ENCODE data around the gene SNX5. TPM values are rescaled to one million over a fixed set of nuclear protein-coding genes. Genes with fewer than 3 reads are reported as not detected.
A peak's percentile ranks its signal among the peaks of the same experiment; 100 is the strongest.

Gene SNX5
- total RNA-seq, 1 donor from 2014 or later: 46.3 TPM

- TF ChIP-seq CTCF (IDR thresholded peaks at IDR 0.05; ENCODE audit: borderline replicate concordance): no peak
Measured at GRCh38 chr20:17936761-17937732, 31.5 kb downstream of the SNX5 start.

GRCh38 chr20:17936286-17936760 is 32.3 kb downstream of the SNX5 start:
- Histone ChIP-seq H3K27ac (replicated peaks) (peak overlapping the region; percentile 71), H3K9me3 (replicated peaks) (peaks cover 8% of the 10 kb centered on the region), H3K27me3 (ENCODE audit: low read depth) (no peaks in the 10 kb centered on the region), H3K4me3 (no peak overlapping the region), H3K4me1 (peaks cover 39% of the 10 kb centered on the region), H3K36me3 (peaks cover 9% of the 10 kb centered on the region)
- intact Hi-C loops (cut with micrococcal nuclease): no loop called here
- DNase-seq: no peak
- no peak for TF ChIP-seq CTCF (IDR thresholded peaks at IDR 0.05; ENCODE audit: borderline replicate concordance)

More at GRCh38 chr20:17936761-17937732, 31.5 kb downstream of the SNX5 start:
- H3K27ac ChIP-seq (replicated peaks): peak overlapping the region; percentile 71
- intact Hi-C loops (cut with micrococcal nuclease): no loop called here
- H3K36me3 ChIP-seq: peaks cover 17% of the 10 kb centered on the region
- no peaks in the 10 kb centered on the region for H3K27me3 ChIP-seq (ENCODE audit: low read depth)
- H3K4me1 ChIP-seq: peaks cover 39% of the 10 kb centered on the region
- H3K9me3 ChIP-seq (replicated peaks): peaks cover under 1% of the 10 kb centered on the region
- DNase-seq: peak; percentile 76
- H3K4me3 ChIP-seq: no peak overlapping the region

GRCh38 chr20:17935761-17936160 is 32.8 kb downstream of the SNX5 start:
- intact Hi-C loops (cut with micrococcal nuclease): no loop called here
- H3K4me1 ChIP-seq: peaks cover 39% of the 10 kb centered on the region
- TF ChIP-seq CTCF (IDR thresholded peaks at IDR 0.05; ENCODE audit: borderline replicate concordance): no peak
- H3K4me3 ChIP-seq: no peak overlapping the region
- DNase-seq: no peak
- H3K27me3 ChIP-seq (ENCODE audit: low read depth): no peaks in the 10 kb centered on the region
- peaks cover 11% of the 10 kb centered on the region for H3K9me3 ChIP-seq (replicated peaks)
- H3K27ac ChIP-seq (replicated peaks): peak overlapping the region; percentile 71
- peaks cover 4% of the 10 kb centered on the region for H3K36me3 ChIP-seq

- DNase-seq: no peak
- intact Hi-C loops (cut with micrococcal nuclease): no loop called here
- no peak overlapping the region for H3K4me3 ChIP-seq
- TF ChIP-seq CTCF (IDR thresholded peaks at IDR 0.05; ENCODE audit: borderline replicate concordance): no peak
- no peak overlapping the region for H3K27ac ChIP-seq (replicated peaks)
- no peaks in the 10 kb centered on the region for H3K27me3 ChIP-seq (ENCODE audit: low read depth)
- no peaks in the 10 kb centered on the region for H3K36me3 ChIP-seq
- peaks cover 39% of the 10 kb centered on the region for H3K4me1 ChIP-seq
- peaks cover 11% of the 10 kb centered on the region for H3K9me3 ChIP-seq (replicated peaks)
Measured at GRCh38 chr20:17935186-17935585, 33.4 kb downstream of the SNX5 start.

- DNase-seq: no peak
- Histone ChIP-seq H3K4me3 (no peak overlapping the region), H3K27me3 (ENCODE audit: low read depth) (no peaks in the 10 kb centered on the region), H3K9me3 (replicated peaks) (peaks cover 11% of the 10 kb centered on the region), H3K27ac (replicated peaks) (no peak overlapping the region), H3K4me1 (peaks cover 35% of the 10 kb centered on the region), H3K36me3 (no peaks in the 10 kb centered on the region)
- intact Hi-C loops (cut with micrococcal nuclease): no loop called here
- TF ChIP-seq CTCF (IDR thresholded peaks at IDR 0.05; ENCODE audit: borderline replicate concordance): no peak
Measured at GRCh38 chr20:17934141-17934862, 34.3 kb downstream of the SNX5 start.
